Stimulated activated CD8-positive, alpha-beta memory T cell treated with anti-CD3 and anti-CD28 coated beads, Interleukin-15, amount 100 ng/mL, for 4 hours (primary cell): ENCODE measurements around the gene CPNE6.
A peak's percentile ranks its signal among the peaks of the same experiment; 100 is the strongest.
"Not testable (repeated sequence)": the region's sequence is repeated elsewhere in the genome, so short reads cannot be mapped to it uniquely, and the experiment has no call there.

Experiments used
- DNase-seq, 2 donors: peaks; one replicate each; pipeline ENCODE4 v3.0.0-alpha.2; 2020; ENCODE audit warnings: low read depth in 2 of 2

The CPNE6 gene

GRCh38 chr14:24105609-24106239 is 34.4 kb downstream of the CPNE6 start:
- not testable (repeated sequence) for DNase-seq

- DNase-seq = no peak
Measured at GRCh38 chr14:24106672-24107271, 35.4 kb downstream of the CPNE6 start.

DNA sequence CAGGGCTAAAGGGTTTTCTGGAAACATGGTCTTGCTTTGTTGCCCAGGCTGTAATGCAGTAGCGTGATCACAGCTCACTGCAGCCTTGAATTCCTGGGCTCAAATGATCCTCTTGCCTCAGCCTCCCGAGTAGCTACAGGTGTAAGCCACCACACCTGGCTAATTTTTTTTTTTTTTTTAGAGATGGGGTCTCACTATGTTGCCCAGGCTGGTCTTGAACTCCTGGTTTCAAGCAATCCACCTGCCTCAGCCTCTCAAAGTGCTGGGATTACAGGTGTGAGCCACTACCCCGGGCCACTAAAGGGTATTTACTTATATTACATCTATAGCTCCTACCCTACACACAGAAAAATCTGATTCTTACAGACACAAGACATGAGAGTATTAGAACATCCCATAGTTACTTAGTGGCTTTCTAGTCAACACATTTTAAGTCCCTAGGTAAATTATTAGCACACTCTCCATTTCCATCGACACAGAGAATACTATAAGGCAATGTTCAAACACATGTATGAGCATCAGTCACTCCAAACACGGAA is 37.0 kb downstream of the CPNE6 start:
- no peak for DNase-seq

- no peak for DNase-seq
Measured at GRCh38 chr14:24110060-24110459, 38.7 kb downstream of the CPNE6 start.

DNA sequence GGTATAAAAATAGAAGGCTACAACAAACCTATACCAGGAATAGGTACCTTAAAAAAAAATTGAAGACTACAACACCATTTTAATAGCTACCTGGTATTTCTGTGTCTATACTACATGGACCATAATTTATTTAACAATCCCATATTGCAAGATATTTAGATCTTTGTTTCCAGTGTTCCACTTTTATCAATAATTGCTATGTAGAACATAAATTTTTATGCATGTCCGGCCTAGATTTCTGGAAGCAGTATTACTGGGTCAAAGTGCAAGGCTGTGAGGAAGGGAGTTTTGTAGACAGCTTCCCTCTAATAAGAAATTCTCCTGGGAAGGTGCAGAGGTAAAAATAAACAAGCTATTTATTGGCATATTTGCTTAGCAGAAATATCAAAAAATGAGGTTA is 39.2 kb downstream of the CPNE6 start:
- no peak for DNase-seq

GRCh38 chr14:24113379-24113800 is 42.0 kb downstream of the CPNE6 start:
- no peak for DNase-seq

GRCh38 chr14:24113801-24114531 is 42.6 kb downstream of the CPNE6 start:
- DNase-seq = peak; percentile 50 to 58

DNA sequence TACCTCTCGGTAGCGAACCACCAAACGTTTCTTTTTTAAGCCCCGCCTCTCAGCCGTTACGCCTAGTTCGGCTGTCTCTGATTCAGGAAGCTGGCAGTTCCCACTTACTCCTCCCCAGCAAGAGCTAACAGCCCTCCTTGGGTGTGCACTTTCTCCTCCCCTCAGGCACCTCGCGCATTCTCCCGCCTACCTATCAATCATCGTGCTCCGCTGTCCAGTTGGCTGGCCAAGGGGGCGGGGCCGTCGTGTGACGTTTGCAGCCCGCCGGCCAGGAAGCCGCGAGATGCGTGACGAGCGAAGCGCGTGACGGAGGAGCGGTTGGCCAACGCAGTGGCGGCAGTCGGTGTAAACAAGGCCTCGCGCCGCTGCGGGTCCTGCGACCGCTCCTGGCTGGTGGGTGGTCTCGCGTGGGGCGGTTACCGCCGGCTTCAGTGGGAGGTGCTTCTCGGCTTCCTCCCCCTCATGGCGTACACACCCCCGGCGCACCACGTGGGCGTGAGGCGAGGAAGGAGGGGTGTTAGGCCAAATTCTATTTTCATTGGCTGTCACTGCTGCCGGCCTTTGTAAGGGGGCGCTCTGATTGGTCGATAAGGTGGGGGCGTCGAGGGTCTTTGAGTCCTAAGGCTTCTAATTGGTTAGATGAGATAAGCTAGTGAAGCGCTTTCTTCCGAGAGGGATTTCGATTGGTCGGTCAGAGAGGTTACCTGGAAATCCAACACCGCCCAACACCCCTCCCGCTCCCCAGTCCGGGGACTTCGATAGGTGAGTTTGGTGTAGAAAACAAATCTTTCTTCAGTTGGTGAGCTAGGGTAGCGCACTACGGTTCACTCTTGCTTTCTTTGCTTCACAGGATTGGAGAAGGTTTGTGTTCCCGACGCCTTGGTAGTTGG is 43.4 kb downstream of the CPNE6 start, which contains the start of the genes DCAF11 and NRL:
Gene DCAF11, plus strand, starts transcription at position 246 of the 890 bp plus-strand sequence. CDS start 818 bp downstream, outside the sequence.
Gene NRL, minus strand, starts transcription at position 418 of the 890 bp plus-strand sequence. CDS start 32,101 bp downstream, outside the sequence.
- DNase-seq = peak; percentile 97 to 99

- DNase-seq = no peak
Measured at GRCh38 chr14:24115422-24116127, 44.2 kb downstream of the CPNE6 start.

DNA sequence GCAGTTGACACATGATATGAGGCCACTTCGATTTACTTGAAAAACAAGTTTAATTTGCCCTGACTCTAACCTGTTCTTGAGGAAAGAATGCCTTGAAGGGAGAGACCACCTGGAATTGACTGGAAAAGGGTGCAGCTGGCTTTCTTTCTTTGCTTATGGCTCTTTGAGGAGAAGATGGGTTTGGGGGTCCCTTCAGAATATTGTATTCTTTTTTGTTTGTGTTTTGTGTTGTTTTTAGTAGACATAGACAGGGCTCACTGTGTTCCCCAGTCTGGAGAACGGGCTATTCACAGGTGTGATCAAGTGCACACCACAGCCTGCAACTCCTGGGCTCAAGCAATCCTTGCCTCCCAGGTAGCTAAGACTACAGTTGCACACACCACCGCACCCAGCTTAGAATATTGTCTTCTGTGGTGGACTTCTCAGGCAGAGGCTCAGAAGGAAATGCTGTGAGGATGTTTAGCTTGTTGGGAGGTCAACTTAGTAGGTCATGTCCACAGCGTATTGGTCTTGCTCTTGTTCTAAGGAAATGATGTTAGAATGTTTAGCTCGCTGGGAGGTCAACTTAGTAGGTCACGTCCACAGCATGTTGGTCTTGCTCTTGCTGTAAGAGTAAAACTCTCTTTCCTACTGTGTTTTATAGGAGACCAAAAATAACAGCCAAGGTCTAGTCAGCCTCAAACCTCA is 44.9 kb downstream of the CPNE6 start:
- DNase-seq = no peak

GRCh38 chr14:24117179-24117578 is 45.8 kb downstream of the CPNE6 start:
- DNase-seq = no peak

GRCh38 chr14:24119691-24120090 is 48.3 kb downstream of the CPNE6 start:
- DNase-seq = no peak

DNA sequence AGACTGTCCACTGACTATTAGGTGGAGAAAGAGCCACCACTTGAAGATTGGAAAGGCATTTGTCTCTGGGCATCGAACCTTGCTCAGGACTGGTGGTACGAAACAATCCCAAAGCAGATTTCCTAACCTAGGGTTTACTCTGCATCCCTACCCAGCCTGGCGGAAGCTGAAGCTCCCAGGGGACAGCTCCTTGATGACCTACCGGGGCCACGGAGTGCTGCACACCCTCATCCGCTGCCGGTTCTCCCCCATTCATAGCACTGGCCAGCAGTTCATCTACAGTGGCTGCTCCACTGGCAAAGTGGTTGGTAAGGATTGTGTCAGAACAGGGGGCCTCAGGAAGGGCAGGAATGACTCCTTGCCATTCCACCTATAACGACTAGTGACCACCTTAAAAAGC is 49.8 kb downstream of the CPNE6 start:
- no peak for DNase-seq

GRCh38 chr14:24122416-24122815 is 51.1 kb downstream of the CPNE6 start:
- no peak for DNase-seq

DNA sequence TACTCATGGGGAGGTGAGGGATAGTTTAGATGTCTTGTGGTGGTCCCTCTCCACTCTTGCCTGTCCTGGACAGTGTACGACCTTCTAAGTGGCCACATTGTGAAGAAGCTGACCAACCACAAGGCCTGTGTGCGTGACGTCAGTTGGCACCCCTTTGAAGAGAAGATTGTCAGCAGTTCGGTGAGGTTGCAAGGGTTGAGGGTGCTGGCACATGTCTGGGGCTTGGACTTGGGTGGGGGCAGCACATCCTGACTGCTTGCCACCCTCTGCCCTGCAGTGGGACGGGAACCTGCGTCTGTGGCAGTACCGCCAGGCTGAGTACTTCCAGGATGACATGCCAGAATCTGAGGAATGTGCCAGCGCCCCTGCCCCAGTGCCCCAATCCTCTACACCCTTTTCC is 51.5 kb downstream of the CPNE6 start:
- no peak for DNase-seq

DNA sequence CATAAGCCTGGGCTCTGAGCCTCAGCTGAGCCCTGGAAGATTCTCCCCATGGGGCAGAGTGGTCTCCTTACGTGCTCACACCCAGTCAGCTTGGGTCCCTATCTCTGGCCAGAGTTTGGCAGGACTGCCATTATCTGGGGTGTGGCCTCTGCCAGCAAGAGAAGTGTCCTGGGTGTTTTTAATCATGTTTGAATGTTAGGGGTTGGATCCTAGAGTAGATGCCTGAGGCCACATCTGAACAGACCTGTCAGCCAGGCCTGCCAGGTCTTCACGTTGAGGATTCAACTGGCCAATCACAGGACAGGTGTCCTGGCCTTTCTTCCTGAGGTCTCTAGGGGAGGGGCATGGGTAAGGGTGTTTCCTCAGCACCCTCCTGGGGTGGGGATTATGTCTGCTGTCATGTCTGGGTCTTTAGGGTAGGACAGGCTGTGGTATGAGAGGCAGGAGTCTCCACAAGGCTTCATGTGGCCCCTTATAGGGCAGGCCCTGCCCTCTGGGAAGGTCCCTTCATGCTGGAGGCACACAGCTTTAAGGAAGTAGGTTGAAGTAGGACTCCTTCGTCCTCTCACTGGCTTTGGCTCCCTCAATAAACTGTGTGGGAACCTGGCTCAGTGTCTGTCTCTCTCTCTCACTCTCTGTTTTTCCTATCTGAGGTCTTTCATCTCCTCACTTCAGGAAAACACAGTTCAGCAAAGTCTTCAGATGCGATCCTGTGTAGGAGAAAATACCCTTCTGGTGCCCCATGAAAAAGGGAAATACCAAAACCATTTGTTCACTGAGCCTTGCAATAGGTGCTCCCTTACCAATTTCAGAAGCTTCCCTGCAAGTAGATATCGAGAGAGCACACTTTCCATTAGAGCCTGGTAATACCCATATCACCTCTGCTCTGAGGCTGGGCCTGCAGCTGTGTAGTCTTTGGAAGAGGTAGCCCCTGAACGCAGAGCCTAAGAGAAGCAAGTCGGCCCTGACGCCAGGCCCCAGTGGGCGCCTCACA is 52.4 kb downstream of the CPNE6 start:
- no peak for DNase-seq

- DNase-seq = no peak
Measured at GRCh38 chr14:24126939-24127338, 55.6 kb downstream of the CPNE6 start.

- DNase-seq = no peak
Measured at GRCh38 chr14:24127673-24128072, 56.3 kb downstream of the CPNE6 start.
